A549 (cell line): ENCODE results near the gene POLA1.

Experiments used
- CBX2 ChIP-seq: fragments of 200-600 bp; sonication (generic); IDR thresholded peaks from 2 replicates; pipeline ENCODE4 v1.6.1; 2016; ENCODE audit warnings: low read depth, mild to moderate bottlenecking, borderline replicate concordance
- CTCF ChIP-seq: fragments of >200 bp; sonication (Bioruptor Twin); formaldehyde crosslinking; IDR thresholded peaks from 3 replicates; pipeline ENCODE4 v1.5.1; 2016
- EP300 ChIP-seq, 2 experiments: fragments of >200 bp; sonication (Bioruptor Twin); formaldehyde crosslinking; IDR thresholded peaks; 2 replicates in 1 of 2; 3 replicates in 1 of 2; pipeline ENCODE4 v1.6.1; 2016 to 2017
- ESRRA ChIP-seq: fragments of 150-350 bp; IDR thresholded peaks from 2 replicates; pipeline ENCODE4 v1.6.1; 2014; ENCODE audit warnings: mild to moderate bottlenecking, low read length, borderline replicate concordance
- HOXA7 ChIP-seq: fragments of 250-450 bp; sonication (Bioruptor Pico); IDR thresholded peaks from 2 replicates; pipeline ENCODE4 v1.5.0; 2020; ENCODE audit warnings: mild to moderate bottlenecking, moderate library complexity
- JUNB ChIP-seq: fragments of >200 bp; sonication (Bioruptor Twin); formaldehyde crosslinking; IDR thresholded peaks from 2 replicates; pipeline ENCODE4 v1.6.1; 2016
- KDM1A ChIP-seq: fragments of 200-600 bp; sonication (generic); IDR thresholded peaks from 2 replicates; pipeline ENCODE4 v1.6.1; 2016; ENCODE audit warnings: low read depth, mild to moderate bottlenecking
- MAFK ChIP-seq: fragments of 450-650 bp; IDR thresholded peaks from 2 replicates; pipeline ENCODE4 v1.6.1; 2014; ENCODE audit not compliant: partially characterized antibody
- MAX ChIP-seq: IDR thresholded peaks from 2 replicates; pipeline ENCODE4 v1.6.1; 2012
- POLR2A ChIP-seq: IDR thresholded peaks from 2 replicates; pipeline ENCODE4 v1.6.1; 2012; ENCODE audit warnings: mild to moderate bottlenecking, low read length
- RARB ChIP-seq: fragments of 250-450 bp; sonication (Bioruptor Pico); IDR thresholded peaks from 2 replicates; pipeline ENCODE4 v1.8.0; 2021; ENCODE audit warnings: mild to moderate bottlenecking, moderate library complexity
- SMC3 ChIP-seq: fragments of >200 bp; sonication (Bioruptor Twin); formaldehyde crosslinking; IDR thresholded peaks from 3 replicates; pipeline ENCODE4 v1.6.1; 2018; ENCODE audit warnings: inconsistent platforms
- TP53 ChIP-seq: fragments of 250-450 bp; sonication (Bioruptor Pico); IDR thresholded peaks from 2 replicates; pipeline ENCODE4 v1.5.0; 2021; ENCODE audit warnings: mild to moderate bottlenecking, moderate library complexity
- ZC3H11A ChIP-seq: fragments of 450-650 bp; IDR thresholded peaks from 2 replicates; pipeline ENCODE4 v1.6.1; 2014; ENCODE audit warnings: antibody characterized with exemption, mild to moderate bottlenecking

GRCh38 chrX:24799078-24799477, 105.4 kb downstream of the POLA1 start:
- no peak for TF ChIP-seq KDM1A
- no peak for TF ChIP-seq EP300 (IDR thresholded peaks at IDR 0.05)
- TF ChIP-seq CTCF, result no peak
- TF ChIP-seq CBX2, result no peak
- TF ChIP-seq POLR2A, result no peak
- TF ChIP-seq RARB, result no peak
- TF ChIP-seq TP53 (CRISPR knock-in tag), result no peak
- no peak for TF ChIP-seq MAX
- no peak for TF ChIP-seq MAFK
- no peak for TF ChIP-seq ZC3H11A
- no peak for TF ChIP-seq SMC3
- no peak for TF ChIP-seq HOXA7 (CRISPR knock-in tag)
- no peak for TF ChIP-seq JUNB
- no peak for TF ChIP-seq ESRRA
